HG03439 (cell line): Measurements from ENCODE around the gene NAP1L1.

ENCODE experiments used
- ATAC-seq: cut with Tn5 transposase; IDR thresholded peaks from one replicate; pipeline ENCODE4 v1.9.1; 2021; ENCODE audit warnings: mild to moderate bottlenecking, moderate library complexity; ENCODE audit not compliant: unreplicated experiment

Gene NAP1L1

DNA sequence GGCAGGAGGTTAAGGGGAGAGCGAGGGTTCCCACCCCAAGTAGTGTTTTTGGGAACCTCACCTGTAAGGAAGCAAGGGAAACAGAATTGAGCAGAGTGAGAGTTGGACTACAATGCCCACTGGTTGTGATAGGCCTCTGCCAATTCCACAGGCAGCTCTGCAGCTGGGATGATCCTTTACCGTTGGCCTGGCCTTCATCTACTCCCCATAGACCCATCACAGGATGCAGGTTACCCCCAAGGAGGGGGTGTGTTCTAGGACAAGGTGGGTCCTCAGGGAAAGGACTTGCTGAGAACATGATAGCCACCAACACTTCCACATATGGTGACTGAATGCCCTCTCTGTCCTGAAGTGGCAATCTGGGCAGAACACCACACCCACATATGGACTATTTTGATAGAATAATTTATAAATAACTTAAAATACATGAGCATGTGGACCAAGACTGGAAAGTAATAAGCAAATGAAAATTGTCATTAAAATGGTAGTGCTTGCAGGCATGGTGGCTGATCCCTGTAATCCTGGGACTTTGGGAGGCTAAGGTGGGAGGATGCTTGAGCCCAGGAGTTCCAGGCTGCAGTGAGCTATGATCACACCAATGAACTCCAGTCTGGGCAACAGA is 61.3 kb downstream of the NAP1L1 start:
- ATAC-seq, result no peak

DNA sequence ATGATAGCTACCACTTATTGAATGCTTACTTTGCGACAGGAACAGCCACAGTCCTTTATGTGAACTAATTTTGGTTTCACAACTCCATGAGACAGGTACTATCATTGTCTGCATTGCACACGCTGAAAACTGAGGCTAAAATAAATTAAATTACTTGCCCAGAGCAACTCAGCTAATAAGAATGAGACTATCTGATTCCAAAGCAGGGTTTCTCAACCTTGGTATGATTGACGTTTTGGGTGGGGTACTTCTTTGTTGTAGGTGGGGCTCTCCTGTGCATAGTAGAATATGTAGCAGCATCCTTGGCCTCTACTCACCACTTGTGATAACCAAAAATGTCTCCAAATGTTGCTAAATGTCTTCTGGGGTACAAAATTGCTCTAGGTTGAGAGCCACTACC is 62.0 kb downstream of the NAP1L1 start:
- no peak for ATAC-seq

DNA sequence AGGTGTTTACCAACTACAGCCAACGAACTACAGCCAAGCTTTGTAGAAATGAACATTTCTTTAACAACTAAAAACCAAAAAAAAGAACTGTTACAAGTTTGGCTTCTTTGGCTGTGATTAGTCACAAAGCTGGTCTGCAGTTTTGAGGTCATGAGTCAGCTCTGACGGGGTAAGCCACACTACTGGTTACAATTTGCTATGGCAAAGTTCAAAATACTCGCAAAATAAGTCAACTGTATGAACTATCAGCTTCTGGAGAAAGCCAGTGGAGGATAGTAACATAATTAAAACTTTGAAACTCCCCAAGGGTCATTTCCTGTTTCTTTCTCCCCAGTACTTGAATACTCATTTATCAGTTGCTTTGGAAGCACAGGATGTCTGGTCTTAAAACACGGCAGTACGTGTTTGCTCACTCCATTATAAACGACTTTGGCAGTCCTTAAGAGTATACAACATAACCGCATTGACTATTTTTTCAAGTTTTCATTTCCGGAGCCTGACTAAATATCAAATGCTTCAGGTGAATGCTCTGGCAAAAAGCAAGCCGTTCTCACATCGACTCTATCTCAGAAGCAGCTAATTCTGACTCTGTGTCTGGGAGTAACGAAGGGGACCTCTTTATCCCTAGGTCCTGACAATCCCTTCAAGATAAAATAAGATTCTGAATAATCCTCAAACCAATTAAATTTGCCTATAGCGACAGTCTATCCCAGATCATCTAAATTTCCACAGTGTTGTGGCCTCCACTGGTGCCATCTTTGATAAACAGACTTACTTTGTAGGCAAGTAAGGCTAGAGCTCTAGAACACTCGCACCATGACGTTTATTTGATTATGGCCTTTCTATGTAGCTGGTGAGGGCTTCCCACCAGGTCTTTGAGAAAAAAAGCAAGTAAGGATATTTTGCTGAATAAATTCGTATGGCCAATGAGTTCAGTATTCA is 63.5 kb downstream of the NAP1L1 start:
- no peak for ATAC-seq

DNA sequence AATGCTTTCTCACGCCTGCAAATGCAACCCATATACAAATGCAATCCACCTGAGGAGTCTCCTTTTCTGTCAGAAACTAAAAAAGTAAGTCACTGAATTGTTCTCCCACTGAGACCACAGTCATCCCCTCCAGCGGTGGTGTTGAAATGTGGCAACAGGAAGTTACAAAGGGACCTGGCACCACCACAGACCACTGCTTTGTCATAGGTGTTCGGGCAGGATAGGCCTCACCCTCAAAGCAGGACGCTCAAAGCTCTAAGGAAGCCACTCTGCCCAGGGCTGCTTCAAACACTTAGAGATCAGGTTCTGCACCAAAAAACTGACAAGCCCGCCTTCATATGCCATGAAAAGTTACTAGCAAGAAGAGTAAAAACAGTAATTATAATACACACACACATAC is 64.2 kb downstream of the NAP1L1 start:
- no peak for ATAC-seq

DNA sequence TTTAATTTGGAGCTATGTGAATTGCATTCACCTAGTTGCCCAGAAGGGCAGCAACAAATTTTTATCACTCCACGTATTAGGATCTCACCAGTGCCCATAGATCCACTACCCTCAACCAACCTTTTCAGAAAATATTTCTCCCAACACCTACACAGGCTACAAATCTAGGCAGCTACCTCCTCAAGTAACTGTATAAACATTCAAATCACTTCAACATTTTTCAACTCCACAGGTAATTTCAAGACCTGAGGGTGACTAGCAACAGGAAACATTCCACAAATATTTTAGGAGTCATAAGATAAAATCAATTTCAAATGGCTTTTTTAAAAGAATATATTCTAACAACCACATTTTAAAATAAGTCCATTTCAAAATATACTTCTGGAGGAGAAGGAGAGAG is 65.8 kb downstream of the NAP1L1 start:
- no peak for ATAC-seq

DNA sequence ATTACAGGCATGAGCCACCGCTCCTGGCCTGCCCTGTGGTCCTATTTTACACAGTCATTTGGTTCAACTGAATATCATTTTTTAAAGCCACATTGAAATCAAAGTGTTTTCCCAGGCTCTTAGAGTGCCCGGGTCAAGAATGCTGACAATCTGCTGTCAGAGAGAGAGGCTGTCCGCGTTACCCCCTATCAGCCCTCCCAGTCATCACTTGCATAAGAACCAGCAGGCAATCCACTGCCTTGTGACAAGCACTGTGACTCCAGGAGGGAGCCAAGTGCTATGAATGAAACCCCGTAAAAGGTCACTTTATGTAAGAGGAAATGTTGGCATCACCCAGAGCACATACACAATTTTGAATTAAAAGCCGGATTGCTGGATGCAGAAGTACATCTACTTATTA is 66.4 kb downstream of the NAP1L1 start:
- ATAC-seq, result no peak

DNA sequence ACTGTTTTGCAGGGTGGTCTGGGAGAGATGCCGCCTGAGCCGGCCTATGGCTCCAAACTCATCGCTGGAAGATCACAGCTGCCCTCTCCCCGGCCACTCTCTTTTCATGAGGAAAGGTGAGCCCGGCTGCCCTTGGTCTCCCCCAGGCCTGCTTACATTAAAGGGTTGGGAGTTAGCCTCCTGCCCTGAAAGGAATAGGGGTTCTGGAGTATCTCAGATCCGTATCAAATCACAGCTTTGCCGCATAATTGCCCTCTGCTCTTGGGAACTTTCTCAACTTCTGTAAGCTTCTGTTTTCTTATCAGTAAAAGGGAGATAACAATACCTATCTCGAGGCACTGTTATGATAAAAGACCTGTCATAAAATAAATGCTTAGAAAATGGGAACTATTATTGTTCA is 70.5 kb downstream of the NAP1L1 start:
- ATAC-seq, result no peak

DNA sequence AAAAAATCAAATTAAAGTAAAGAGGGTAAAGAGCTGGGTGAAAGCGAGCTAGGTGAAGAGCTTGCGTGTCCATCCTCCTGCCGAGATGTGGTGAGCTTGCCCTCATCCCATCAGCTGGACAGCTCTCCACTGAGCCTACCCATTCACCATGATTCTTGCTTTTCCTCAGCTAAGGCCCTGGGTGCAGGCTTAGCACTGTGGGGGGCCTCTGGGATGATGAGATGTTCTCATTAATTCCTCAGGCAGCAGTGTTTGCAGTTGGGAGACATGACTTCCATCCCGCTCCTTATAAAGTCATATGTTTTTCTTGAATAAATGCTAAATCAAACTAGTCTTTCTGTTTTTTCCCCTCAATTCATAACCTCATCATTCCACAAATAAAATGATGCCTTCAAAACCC is 70.9 kb downstream of the NAP1L1 start:
- no peak for ATAC-seq

DNA sequence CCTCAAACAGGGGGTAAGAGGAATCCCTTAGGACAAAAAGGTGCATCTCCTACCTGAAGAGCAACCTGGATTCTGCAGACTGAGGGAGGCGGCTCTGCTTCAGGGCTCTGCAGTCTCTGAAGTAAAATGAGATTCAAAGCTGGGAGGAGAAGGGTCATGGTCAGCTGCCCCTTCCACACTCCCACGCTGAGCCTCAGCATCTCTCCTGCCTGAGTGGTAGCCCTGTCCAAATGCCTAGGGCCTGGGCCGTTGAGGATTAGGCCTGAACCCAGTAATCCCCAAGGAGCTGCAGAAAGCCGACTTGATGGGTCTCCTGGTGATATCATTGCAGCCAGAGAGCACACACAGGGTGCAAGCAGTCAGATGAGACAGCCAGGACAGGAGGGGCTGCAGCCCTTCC is 71.8 kb downstream of the NAP1L1 start:
- no peak for ATAC-seq

DNA sequence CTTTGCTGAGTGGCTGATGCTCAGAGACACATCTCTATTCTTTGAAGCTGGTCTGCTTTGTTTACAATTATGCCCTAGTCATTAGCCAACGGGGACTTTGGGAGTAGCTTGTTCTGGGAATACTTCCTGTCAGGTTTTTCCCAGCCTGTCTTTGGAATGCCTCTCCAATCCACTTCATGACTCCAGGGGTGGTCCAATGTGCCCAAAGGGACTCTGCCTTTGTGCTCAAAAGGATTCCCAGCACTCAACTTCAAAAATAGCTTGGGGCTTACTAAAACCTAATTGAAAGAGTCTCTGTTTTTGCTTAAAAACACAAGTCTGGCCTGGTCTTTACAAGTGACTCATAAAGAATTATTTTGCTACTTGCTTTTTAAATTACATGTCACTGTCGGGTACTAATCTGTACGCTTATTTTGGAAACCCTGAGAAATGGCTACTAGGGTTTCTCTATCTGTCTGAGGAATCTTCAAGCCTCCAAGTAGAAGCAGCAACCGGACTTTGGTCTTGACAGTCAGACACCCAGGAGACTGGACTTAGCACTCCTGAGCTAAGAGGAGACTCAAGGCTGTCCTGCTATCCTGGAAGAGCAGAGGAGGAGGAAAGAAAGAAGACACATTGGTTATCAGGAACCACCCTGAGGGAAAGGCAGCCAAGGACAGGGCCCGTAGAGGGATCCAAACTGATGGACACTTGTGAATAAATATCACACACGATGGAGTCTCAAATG is 73.6 kb downstream of the NAP1L1 start:
- no peak for ATAC-seq

DNA sequence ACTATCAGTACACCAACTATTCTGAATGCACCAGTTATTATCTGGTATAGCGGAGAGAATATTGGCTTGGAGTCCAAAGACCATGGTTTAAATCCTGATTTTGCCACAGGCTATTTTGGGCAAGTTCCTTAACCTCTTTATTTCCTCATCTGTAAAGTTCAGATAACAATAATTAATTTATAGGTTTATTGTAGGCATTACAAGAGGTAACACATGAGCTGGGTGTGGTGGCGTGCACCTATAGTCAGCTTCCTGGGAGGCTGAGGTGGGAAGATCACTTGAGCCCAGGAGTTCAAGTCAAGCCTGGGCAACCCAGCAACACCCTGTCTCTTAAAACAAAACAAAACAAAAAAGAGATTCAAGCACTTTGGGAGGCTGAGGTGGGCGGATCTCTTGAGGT is 76.1 kb downstream of the NAP1L1 start:
- no peak for ATAC-seq

DNA sequence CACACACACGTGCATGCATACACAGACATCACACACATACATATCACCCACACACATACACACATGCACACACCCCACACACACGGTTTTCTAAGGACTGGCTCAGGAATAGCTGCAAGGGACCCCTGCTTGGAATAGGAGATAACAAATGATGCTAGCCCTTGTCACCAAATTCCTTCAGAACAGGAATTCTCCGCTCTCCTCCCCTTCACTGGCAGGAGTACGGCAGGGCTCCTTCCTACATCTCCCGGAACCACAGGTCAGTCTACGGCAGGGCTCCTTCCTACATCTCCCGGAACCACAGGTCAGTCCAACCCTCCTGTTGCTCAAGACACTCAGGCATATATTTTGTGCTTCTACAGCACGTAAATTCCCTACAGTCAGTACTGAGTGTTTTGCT is 76.8 kb downstream of the NAP1L1 start:
- ATAC-seq, result no peak

DNA sequence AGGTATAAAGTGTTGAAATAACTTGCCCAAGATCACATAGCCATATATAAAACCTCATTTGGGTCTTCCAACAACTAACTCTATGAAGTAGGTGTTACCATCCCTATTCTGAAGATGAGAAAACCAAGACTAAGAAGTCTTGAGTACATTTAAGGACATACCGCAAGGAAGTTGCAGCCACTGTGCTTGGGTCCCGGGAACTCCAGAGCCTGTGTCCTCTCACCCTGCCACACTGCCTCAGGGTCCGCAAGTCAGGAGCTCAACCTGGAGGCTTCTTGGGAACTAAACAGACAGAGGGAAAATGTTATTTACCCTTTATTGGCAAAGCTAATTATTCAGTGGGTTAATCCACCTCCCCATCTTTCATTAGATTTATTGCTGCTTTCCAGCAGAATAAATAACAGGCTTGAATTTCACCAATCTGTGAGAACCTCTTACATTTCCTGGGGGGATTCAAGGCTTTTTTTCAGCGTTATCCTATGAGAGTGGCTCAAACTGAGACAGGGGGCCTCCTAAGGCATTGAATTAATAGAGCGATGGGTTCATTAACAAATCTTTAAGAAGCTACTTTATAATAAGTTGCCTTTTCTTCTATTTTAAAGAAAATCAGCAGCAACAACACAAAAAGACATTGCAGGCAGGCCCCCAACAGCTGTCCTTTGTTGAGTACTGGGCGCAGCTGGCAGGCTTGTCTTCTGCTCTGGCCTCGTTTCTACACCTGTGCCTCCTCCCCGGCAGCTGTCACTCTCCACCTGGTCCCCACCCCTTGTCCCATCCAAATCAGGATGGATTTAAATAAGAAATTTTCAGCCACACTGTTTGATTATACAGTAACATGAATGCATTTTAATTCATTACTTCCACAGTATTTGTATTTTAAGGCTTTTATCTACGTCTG is 78.2 kb downstream of the NAP1L1 start:
- ATAC-seq, result no peak

DNA sequence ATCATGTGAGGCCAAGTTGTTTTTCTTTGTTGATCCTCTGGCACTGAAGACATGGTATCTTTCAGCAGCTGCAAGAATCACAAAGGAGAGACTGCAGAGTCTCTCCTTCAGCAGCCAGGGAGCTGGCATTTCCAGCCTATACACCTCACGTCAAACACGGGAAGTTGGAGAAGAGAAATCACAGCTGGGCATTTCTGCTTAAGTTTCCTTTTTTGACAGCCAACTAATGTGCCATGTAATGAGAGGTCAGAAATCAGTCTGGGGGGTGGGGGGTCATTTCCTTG is 81.2 kb downstream of the NAP1L1 start:
- no peak for ATAC-seq

DNA sequence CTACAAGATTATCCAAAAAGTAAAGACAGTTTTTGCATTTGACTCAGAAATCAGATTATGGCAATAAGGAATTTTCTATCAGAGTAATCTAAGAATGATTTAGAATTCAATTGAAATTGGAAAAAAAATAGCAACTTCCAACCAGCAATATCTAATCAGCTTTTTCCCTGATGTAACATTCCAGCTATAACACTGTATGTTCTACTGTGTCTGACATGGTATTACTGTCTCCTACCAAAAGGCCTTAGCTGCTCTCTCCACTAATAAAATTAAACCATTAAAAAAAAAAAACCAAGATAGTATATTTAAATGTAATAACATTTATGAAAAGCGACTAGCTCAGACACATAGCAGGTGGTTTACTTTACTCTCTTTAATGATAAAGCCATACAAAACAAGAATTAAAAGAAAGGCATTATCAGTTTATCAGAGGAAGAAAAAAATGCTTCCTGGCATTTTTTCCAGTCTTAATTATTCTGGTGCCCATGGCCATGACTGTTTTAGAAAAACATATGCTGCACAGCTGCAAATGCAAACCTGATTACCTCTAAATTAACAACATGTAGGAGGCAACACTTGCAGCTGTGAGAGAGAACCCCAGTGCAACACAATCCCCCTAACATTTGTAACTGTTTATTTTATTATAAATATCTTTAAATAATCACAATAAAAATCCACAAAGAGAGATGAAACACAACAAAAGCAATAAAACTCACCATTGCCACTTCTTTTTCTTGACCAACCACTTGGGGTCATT is 81.7 kb downstream of the NAP1L1 start:
- no peak for ATAC-seq

DNA sequence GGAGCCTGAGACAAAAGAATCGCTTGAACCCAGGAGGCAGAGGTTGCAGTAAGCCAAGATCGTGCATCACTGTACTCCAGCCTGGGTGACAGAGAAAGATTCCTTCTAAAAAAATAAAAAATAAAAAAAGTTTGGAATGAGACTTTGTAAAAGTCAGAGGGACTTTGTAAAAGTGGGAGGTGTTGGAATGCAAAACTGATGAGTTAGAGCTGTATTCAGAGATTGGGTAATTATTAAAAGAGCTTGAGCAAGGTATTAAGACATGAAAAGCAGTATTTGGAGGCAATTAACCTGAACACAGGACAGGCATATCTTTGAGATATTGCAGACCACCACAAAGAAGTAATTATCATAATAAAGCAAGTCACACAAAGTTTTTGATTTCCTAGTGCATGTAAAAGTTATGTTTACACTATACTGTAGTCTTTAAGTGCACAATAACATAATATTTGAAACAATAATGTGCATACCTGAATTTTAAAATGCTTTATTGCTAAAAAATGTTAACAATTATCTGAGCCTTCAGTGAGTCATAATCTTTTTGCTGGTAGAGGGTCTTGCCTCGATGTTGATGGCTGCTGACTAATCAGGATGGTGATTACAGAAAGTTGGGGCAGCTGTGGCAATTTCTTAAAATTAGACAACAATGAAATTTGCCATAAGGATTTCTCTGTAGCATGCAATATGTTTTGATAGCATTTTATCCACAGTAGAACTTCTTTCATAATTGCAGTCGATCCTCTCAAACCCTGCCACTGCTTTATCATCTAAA is 86.0 kb downstream of the NAP1L1 start:
- no peak for ATAC-seq

DNA sequence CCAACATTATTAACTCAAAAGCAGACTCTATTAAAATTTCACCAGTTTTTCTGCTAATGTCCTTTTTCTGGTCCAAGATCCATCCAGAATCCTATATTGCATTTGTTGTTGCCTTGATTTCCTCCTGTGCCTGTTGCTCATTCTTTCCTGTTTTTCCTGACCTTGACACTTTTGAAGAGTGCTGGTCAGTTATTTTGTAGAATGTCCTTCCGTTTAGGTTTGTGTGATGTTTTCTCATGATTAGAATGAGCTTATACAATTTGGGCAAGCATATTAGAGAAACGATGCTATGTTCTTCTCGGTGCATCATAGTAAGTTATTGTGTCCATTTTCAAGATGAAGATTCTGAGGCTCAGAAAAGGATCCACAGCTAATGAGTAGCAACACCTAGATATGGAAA is 86.8 kb downstream of the NAP1L1 start:
- no peak for ATAC-seq

DNA sequence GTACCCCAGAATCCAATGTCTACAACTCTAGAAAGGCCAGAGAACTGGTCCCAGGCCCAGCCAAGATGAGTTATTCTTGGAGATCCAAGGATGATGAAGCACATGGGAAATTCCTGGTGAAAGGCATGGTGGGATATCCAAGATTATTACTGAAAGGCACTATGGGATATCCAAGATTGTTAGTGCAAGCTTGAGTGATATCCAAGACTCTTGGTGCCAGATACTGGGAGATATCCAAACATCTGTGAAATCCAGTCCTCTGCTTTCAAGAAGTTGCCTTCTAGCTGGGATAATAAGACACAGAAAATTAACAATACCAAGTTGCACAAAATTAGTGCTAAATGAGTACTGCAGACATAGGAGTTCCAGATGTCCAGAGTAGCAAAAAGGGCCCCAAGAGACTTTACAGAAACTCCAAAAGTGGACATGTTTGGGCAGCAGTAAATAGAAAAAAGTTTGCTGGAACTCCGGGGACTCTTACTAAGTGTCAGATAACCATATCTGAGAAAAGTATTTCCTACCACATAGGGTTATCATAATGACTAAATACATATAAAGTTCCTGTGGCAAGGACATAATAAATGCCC is 87.5 kb downstream of the NAP1L1 start:
- ATAC-seq, result no peak

DNA sequence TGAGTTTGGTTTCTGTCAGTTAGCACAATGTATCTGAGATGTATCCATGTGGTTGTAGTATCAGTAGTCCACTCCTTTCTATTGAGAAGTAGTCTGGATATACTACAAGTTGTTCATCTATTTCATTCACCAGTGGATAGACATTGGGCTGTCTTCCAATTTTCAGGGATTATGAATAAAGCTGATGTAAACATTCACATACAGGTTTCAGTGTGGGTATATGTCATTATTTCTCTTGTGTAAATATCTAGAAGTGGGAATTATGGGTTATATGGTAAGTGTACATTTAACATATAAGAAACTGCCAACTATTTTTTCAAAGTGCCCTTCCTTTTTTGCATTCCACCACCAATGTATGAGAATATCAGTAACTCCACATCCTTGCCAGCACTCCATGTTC is 88.8 kb downstream of the NAP1L1 start:
- ATAC-seq, result no peak
